GM12878 (cell line): ENCODE measurements around the gene NKX2-8. TPM values are rescaled to one million over a fixed set of nuclear protein-coding genes. Genes with fewer than 3 reads are reported as not detected.

ENCODE experiments used
- ATAC-seq: fragments of 200-7000 bp; cut with Tn5 transposase; 3 replicates; pipeline ENCODE4 v1.9.1; 2020; ENCODE audit warnings: mild to moderate bottlenecking, moderate library complexity
- BruUV-seq: library from RNA; stranded (reverse); fragments of 400-500 nt; replicated peaks from 2 replicates; lab custom pipeline; 2021; lab: Mats Ljungman, UMichigan
- CTCF ChIA-PET: fragments of 300-600 bp; sonication (Branson Sonifier 250); formaldehyde crosslinking; extraction: SDS; loops from one replicate; lab custom pipeline; 2021; ENCODE audit warnings: inconsistent platforms; lab: Yijun Ruan, JAX
- POLR2A ChIA-PET: fragments of 350-600 bp; formaldehyde crosslinking; extraction: SDS; loops from one replicate; lab custom pipeline; 2021; ENCODE audit warnings: inconsistent platforms; lab: Charles Lee
- RAD21 ChIA-PET: fragments of 300-600 bp; sonication (Branson Sonifier 250); formaldehyde crosslinking; loops from one replicate; lab custom pipeline; 2023; ENCODE audit warnings: antibody characterized with exemption; ENCODE audit not compliant: unreplicated experiment; lab: Charles Lee
- SMC1A ChIA-PET: fragments of 300-600 bp; sonication (Branson Sonifier 250); formaldehyde crosslinking; loops from one replicate; lab custom pipeline; 2023; ENCODE audit not compliant: unreplicated experiment, uncharacterized antibody; lab: Charles Lee
- DNase-seq: peaks from one replicate; pipeline ENCODE4 v3.0.0-alpha.2; 2011; ENCODE audit warnings: low read depth, low spot score
- FAIRE-seq: peaks from 3 replicates; lab custom pipeline; 2011; peaks lifted over from hg19 to GRCh38; lab: Jason Lieb, UNC
- H2AFZ ChIP-seq: 2 replicates; pipeline ENCODE4 v1.6.0; 2011; ENCODE audit warnings: low read depth, low read length, control low read depth; ENCODE audit not compliant: control insufficient read depth
- H3K27ac ChIP-seq: 2 replicates; pipeline ENCODE4 v1.5.1; 2011; ENCODE audit warnings: control low read depth; ENCODE audit not compliant: control insufficient read depth, insufficient read depth
- H3K27me3 ChIP-seq, 2 experiments: replicated peaks in 1 of 2; 2 replicates each; pipeline versions ENCODE4 v1.6.0 to v1.6.1; 2011; ENCODE audit warnings: low read length in 1 of 2; ENCODE audit not compliant: control insufficient read depth in 2 of 2, insufficient read depth in 2 of 2
- H3K36me3 ChIP-seq, 2 experiments: 2 replicates each; pipeline ENCODE4 v1.5.1; 2011; ENCODE audit warnings: low read length in 1 of 2; ENCODE audit not compliant: control insufficient read depth in 2 of 2, insufficient read depth in 2 of 2
- H3K4me1 ChIP-seq: 2 replicates; pipeline ENCODE4 v1.6.1; 2011; ENCODE audit warnings: mild to moderate bottlenecking, low read length, moderate library complexity, mixed read lengths; ENCODE audit not compliant: control insufficient read depth, insufficient read depth
- H3K4me2 ChIP-seq: 2 replicates; pipeline ENCODE4 v1.6.0; 2011; ENCODE audit warnings: control low read depth; ENCODE audit not compliant: control insufficient read depth, insufficient read depth
- H3K4me3 ChIP-seq: fragments of 200-600 bp; sonication (generic); 2 replicates; pipeline ENCODE4 v1.5.1; 2016
- H3K79me2 ChIP-seq: 2 replicates; pipeline ENCODE4 v1.6.0; 2011; ENCODE audit warnings: low read length; ENCODE audit not compliant: control insufficient read depth, insufficient read depth
- H3K9ac ChIP-seq: 2 replicates; pipeline ENCODE4 v1.8.0; 2011; ENCODE audit warnings: low read length, control low read depth, mixed read lengths; ENCODE audit not compliant: control insufficient read depth, insufficient read depth
- H3K9me3 ChIP-seq: replicated peaks from 3 replicates; pipeline ENCODE4 v1.5.1; 2011; ENCODE audit warnings: mild to moderate bottlenecking, low read length; ENCODE audit not compliant: control insufficient read depth, insufficient read depth
- H4K20me1 ChIP-seq: 2 replicates; pipeline ENCODE4 v1.6.0; 2011; ENCODE audit not compliant: control insufficient read depth, insufficient read depth
- CEBPZ ChIP-seq: fragments of 150-350 bp; IDR thresholded peaks from 2 replicates; pipeline ENCODE4 v1.6.1; 2016; ENCODE audit warnings: low read depth, low read length
- CHD4 ChIP-seq: fragments of 200-600 bp; sonication (generic); IDR thresholded peaks from 2 replicates; pipeline ENCODE4 v1.6.1; 2016; ENCODE audit warnings: mild to moderate bottlenecking
- CREB1 ChIP-seq: IDR thresholded peaks from 2 replicates; pipeline ENCODE4 v1.6.1; 2012; ENCODE audit warnings: low read depth, mild to moderate bottlenecking, inconsistent platforms
- GABPA ChIP-seq: IDR thresholded peaks from 2 replicates; pipeline ENCODE4 v1.6.1; 2014; ENCODE audit warnings: antibody characterized with exemption, low read depth, mild to moderate bottlenecking, inconsistent platforms
- IKZF1 ChIP-seq: fragments of 450-650 bp; conservative IDR thresholded peaks from 2 replicates; pipeline ENCODE4 v1.6.1; 2017; ENCODE audit warnings: antibody characterized with exemption, mild to moderate bottlenecking
- IRF5 ChIP-seq: fragments of 450-650 bp; IDR thresholded peaks from 2 replicates; pipeline ENCODE4 v1.6.1; 2017; ENCODE audit warnings: borderline replicate concordance
- NFIC ChIP-seq: IDR thresholded peaks from 2 replicates; pipeline ENCODE4 v1.6.1; 2012; ENCODE audit warnings: low read depth, mild to moderate bottlenecking, inconsistent platforms, low read length, moderate library complexity
- NKRF ChIP-seq: fragments of 450-650 bp; conservative IDR thresholded peaks from 2 replicates; pipeline ENCODE4 v1.6.1; 2017; ENCODE audit warnings: mild to moderate bottlenecking, moderate library complexity
- RCOR1 ChIP-seq: conservative IDR thresholded peaks from 2 replicates; pipeline ENCODE4 v1.6.1; 2012; ENCODE audit warnings: low read depth, low read length, improper control_type of control experiment
- RUNX3 ChIP-seq: IDR thresholded peaks from 2 replicates; pipeline ENCODE4 v1.6.1; 2012; ENCODE audit warnings: low read length, inconsistent platforms
- SKIL ChIP-seq: fragments of 450-650 bp; IDR thresholded peaks from 2 replicates; pipeline ENCODE4 v1.6.1; 2017; ENCODE audit warnings: mild to moderate bottlenecking, low read depth, inconsistent platforms; ENCODE audit not compliant: poor library complexity, severe bottlenecking
- SREBF2 ChIP-seq: IDR thresholded peaks from 2 replicates; pipeline ENCODE4 v1.6.1; 2012; ENCODE audit warnings: mild to moderate bottlenecking, low read length
- SRF ChIP-seq, 2 experiments: IDR thresholded peaks; 2 replicates each; pipeline ENCODE4 v1.6.1; 2011; ENCODE audit warnings: low read depth in 2 of 2, low read length in 2 of 2, mild to moderate bottlenecking in 1 of 2, moderate library complexity in 1 of 2
- SUPT20H ChIP-seq: IDR thresholded peaks from 2 replicates; pipeline ENCODE4 v1.6.1; 2011; ENCODE audit warnings: low read depth, mild to moderate bottlenecking, low read length, moderate library complexity, borderline replicate concordance; ENCODE audit not compliant: control insufficient read depth
- ZNF217 ChIP-seq: fragments of 450-650 bp; IDR thresholded peaks from 2 replicates; pipeline ENCODE4 v1.6.1; 2017; ENCODE audit warnings: antibody characterized with exemption, mild to moderate bottlenecking
- WGBS: methylation state at CpG from one replicate; pipeline ENCODE4 v1.1.6; 2016; ENCODE audit warnings: low lambda C conversion rate; ENCODE audit not compliant: insufficient replicate concordance, insufficient coverage; ENCODE audit errors: missing lambda C conversion rate; 5-methylcytosine and 5-hydroxymethylcytosine counted together
- in situ Hi-C: fragments of 300-500 bp; cut with MboI; formaldehyde crosslinking; loops from 9 replicates; pipeline ENCODE4 v1.14.3; 2018; ENCODE audit warnings: mixed read lengths
- intact Hi-C: fragments of 100-400 bp; cut with micrococcal nuclease; formaldehyde crosslinking; loops from one replicate; pipeline ENCODE4 v1.14.2; 2022; ENCODE audit not compliant: unreplicated experiment
- polyA plus RNA-seq, 11 experiments: library from polyadenylated mRNA; depleted of rRNA in 4 of 11; unstranded in 6 of 11; stranded (reverse) in 5 of 11; fragments of >200 nt; fragmentation: Nextera tagmentation in 4 of 11; fragmentation: Illumina TruSeq in 1 of 11; extraction: Ambion mirVana in 4 of 11; extraction: Trizol in 1 of 11; gene quantifications; 1 replicate in 1 of 11; 2 replicates in 10 of 11; pipeline versions ENCODE4 v1.2.1 to v1.2.3, GENCODE V29; 2011 to 2016; ENCODE audit warnings: inconsistent platforms in 2 of 11, missing spikeins in 2 of 11, low read depth in 1 of 11
- total RNA-seq, 4 experiments: library from RNA; depleted of rRNA in 3 of 4; stranded (reverse); fragments of >200 nt in 3 of 4; fragmentation: Illumina TruSeq in 1 of 4; extraction: Trizol in 1 of 4; gene quantifications; 2 replicates each; pipeline versions ENCODE4 v1.2.1 to v1.2.3, GENCODE V29; 2013 to 2021

Gene NKX2-8
- total and polyA plus RNA-seq, 10 of the 15 experiments (the other 5 are each of a cell fraction or from before 2014, with no cell fraction given) = not detected

GRCh38 chr14:36582874-36583241 is 444 bp upstream of the NKX2-8 start:
- Histone ChIP-seq H3K79me2 (no peaks in the 10 kb centered on the region), H3K27me3 (peaks cover 0 to 7% of the 10 kb centered on the region in 2 experiments; a peak in 3 of 4 replicates), H4K20me1 (no peaks in the 10 kb centered on the region), H3K9ac (no peak overlapping the region), H3K9me3 (no peaks in the 10 kb centered on the region; the same call in 2 of the 3 replicates), H3K27ac (no peak overlapping the region), H3K36me3 (no peaks in the 10 kb centered on the region), H3K4me2 (no peak overlapping the region), H3K4me3 (no peak overlapping the region), H2AFZ (no peak overlapping the region), H3K4me1 (no peaks in the 10 kb centered on the region)
- DNase-seq (no peak), FAIRE-seq (no peak), ATAC-seq (no peak)
- ChIA-PET CTCF (no interaction called here), RAD21 (interaction anchor here (1.0 kb wide), 1 partner anchor 28 kb away, joined by 3 read pairs; no protein-coding TSS in a partner anchor), SMC1A (no interaction called here), POLR2A (no interaction called here)
- in situ Hi-C loops = no loop called here
- no TSS peak for BruUV-seq
- TF ChIP-seq NFIC = no peak
- TF ChIP-seq ZNF217 = no peak
- TF ChIP-seq CEBPZ = no peak
- no peak for TF ChIP-seq GABPA
- no peak for TF ChIP-seq SRF (IDR thresholded peaks at IDR 0.05; ENCODE audit: low read depth in 2 of 2, low read length in 2 of 2)
- no peak for TF ChIP-seq CREB1
- no peak for TF ChIP-seq IRF5
- TF ChIP-seq RCOR1 = no peak
- TF ChIP-seq SREBF2 = no peak
- TF ChIP-seq RUNX3 = no peak
- no peak for TF ChIP-seq SUPT20H
- TF ChIP-seq SKIL = no peak
- no peak for TF ChIP-seq CHD4
- no peak for TF ChIP-seq IKZF1
- TF ChIP-seq NKRF = no peak
- intact Hi-C loops = no loop called here
- WGBS = 46% methylated on average over 15 of the region's 15 CpGs
